ENCODE results near the gene MAPK1IP1L. TPM values are rescaled to one million over a fixed set of nuclear protein-coding genes. Genes with fewer than 3 reads are reported as not detected.

The MAPK1IP1L gene
- total RNA-seq, 1 donor from 2014 or later = 114 TPM

DNA sequence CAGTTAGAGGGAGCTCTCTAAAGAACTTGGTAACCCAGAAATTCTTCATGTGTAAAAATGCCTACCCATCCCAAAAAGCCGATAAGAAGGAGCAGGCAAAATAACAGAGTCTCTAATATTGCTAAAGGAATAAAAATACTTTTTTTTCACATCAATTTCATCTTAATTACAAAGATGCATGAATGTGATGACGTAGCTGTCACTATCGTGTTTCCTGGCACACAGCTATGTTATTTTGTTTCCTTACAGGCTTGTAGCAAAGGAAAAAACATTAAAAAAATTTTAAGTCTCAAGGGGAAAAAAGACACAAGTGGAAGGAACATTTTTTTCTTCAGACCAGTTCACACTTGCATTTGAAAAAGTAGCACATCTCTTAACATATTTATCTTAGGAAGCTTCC is 67.3 kb downstream of the MAPK1IP1L start:
- intact Hi-C loops (cut with micrococcal nuclease) = no loop called here

Other genes starting within 250 kb of the MAPK1IP1L start
- gene GCH1, start 148.8 kb upstream of the MAPK1IP1L start, total RNA-seq = 68.3 and 76.1 TPM in 2 replicates
- gene WDHD1, start 24.5 kb upstream of the MAPK1IP1L start, total RNA-seq = 42.6 and 43.2 TPM in 2 replicates
- 32.4 and 38.7 TPM in 2 replicates for gene SOCS4, start 24.4 kb upstream of the MAPK1IP1L start, total RNA-seq
- gene LGALS3, start 77.6 kb downstream of the MAPK1IP1L start, total RNA-seq = 49.2 and 51.1 TPM in 2 replicates
- 63.4 and 68.1 TPM in 2 replicates for gene DLGAP5, start 139.9 kb downstream of the MAPK1IP1L start, total RNA-seq
- gene FBXO34, start 219.8 kb downstream of the MAPK1IP1L start, total RNA-seq = 19.9 and 21.9 TPM in 2 replicates

Data from T-helper 2 cell treated with Interferon-gamma antibody and Interleukin-4, amounts not matched to agents 100 ng/mL and 5 ng/mL, for 36 hours (primary cell).